Right lobe of liver (tissue), 6 donors: ENCODE data around the gene DSCAML1. TPM values are rescaled to one million over a fixed set of nuclear protein-coding genes. Genes with fewer than 3 reads are reported as not detected.

Experiments
- ATAC-seq, 4 donors: fragments of 200-7000 bp; cut with Tn5 transposase; one replicate each; pipeline ENCODE4 v1.9.1; 2020; ENCODE audit warnings: mild to moderate bottlenecking in 4 of 4, moderate library complexity in 4 of 4
- DNase-seq, 3 donors: peaks; one replicate each; pipeline ENCODE4 v3.0.0-alpha.2; 2020
- H3K27ac ChIP-seq, 3 donors: fragments of 200-600 bp; one replicate each; pipeline ENCODE4 v1.8.0; 2022
- H3K27me3 ChIP-seq, 2 donors: fragments of 200-600 bp; one replicate each; pipeline ENCODE4 v1.8.0; 2022
- H3K36me3 ChIP-seq, 4 donors: fragments of 200-600 bp; sonication (generic) in 1 of 4; one replicate each; pipeline versions ENCODE4 v1.5.1 to v1.8.0; 2017 to 2022; ENCODE audit warnings: control low read depth in 1 of 4
- H3K4me1 ChIP-seq, 4 donors: fragments of 200-600 bp; sonication (generic) in 1 of 4; one replicate each; pipeline versions ENCODE4 v1.5.1 to v1.8.0; 2017 to 2022; ENCODE audit warnings: control low read depth in 1 of 4
- H3K4me3 ChIP-seq, 3 donors: fragments of 200-600 bp; one replicate each; pipeline ENCODE4 v1.8.0; 2022
- H3K9me3 ChIP-seq, 4 donors: fragments of 200-600 bp; sonication (generic) in 1 of 4; one replicate each; pipeline versions ENCODE4 v1.5.1 to v1.8.0; 2017 to 2022; ENCODE audit warnings: control low read depth in 1 of 4
- CTCF ChIP-seq, 4 donors: fragments of 200-600 bp in 3 of 4; fragments of 450-650 bp in 1 of 4; IDR thresholded peaks; one replicate each; pipeline versions ENCODE4 v1.5.1 to v1.8.0; 2016 to 2022; ENCODE audit warnings: antibody characterized with exemption in 4 of 4, mild to moderate bottlenecking in 2 of 4
- POLR2A ChIP-seq: fragments of 450-650 bp; IDR thresholded peaks from one replicate; pipeline ENCODE4 v1.6.1; 2017; ENCODE audit warnings: antibody characterized with exemption, mild to moderate bottlenecking
- WGBS: methylation state at CpG from one replicate; pipeline ENCODE4 v1.1.6; 2018; ENCODE audit warnings: low coverage, low lambda C conversion rate; ENCODE audit not compliant: insufficient coverage; ENCODE audit errors: missing lambda C conversion rate; 5-methylcytosine and 5-hydroxymethylcytosine counted together
- intact Hi-C, 2 donors: fragments of 100-400 bp; cut with DNase I; formaldehyde crosslinking; loops; one replicate each; pipeline versions ENCODE4 v1.11.2 to v1.14.1; 2022
- total RNA-seq, 6 experiments: library from RNA; depleted of rRNA in 2 of 6; stranded (reverse); fragments of >200 nt in 2 of 6; fragmentation: NEBNext Ultra II Directional in 3 of 6; extraction: Animal tissue kit (Norgen Biotek cat#: 25700) in 3 of 6; gene quantifications; one replicate each; pipeline versions ENCODE4 v1.1.0 to v1.2.4, GENCODE V29; 2016 to 2023
- donor health status: DM: no; HTN: yes; CAD: no.
- donor health status: DM: no; HTN: no; CAD: no.
- donor health status: DM: no; HTN: no; CAD: no.
- donor health status: DM: no; HTN: yes; CAD: no.
- donor health status: DM: no; HTN: yes; CAD: no.

DSCAML1 gene
- total RNA-seq, 6 experiments from 2014 or later = 0.06 to 0.92 (median 0.22) TPM; not detected in 1

DNA sequence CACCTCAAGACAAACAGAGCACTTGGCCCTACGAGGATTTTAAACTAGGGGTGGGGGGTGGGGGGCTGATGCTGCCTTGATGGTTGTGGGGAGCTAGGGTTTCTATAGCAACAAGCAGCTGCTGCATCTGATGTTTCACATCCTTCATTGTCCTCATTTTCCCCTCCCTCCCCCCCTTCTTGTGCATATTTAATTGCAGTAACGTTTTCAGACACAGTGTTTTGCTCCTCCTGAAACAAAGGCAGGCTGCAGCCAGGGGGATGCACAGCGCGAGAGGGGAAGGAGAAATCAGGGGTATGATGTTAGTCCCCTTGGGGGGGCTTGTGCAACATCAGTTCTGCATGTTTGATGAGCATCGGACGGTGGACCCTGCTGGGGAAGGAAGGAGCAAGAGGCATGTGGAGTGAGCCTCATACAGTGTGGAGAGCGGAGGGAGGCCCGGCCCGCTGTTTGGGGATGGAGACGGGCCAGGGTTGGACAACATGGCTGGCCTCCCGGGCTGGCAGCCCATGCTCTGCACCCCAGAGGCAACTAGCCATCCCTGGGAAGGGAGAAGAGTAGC, 261.1 kb downstream of the DSCAML1 start:
- no peaks in the 10 kb centered on the region for H3K36me3 ChIP-seq
- ATAC-seq (no peak), DNase-seq (no peak)
- no peaks in the 10 kb centered on the region for H3K9me3 ChIP-seq
- 35% methylated on average over 4 of the region's 11 CpGs for WGBS
- intact Hi-C loops = no loop called here
- TF ChIP-seq CTCF (IDR thresholded peaks at IDR 0.05) (no peak), POLR2A (no peak)
- H3K4me3 ChIP-seq = no peak overlapping the region
- H3K27me3 ChIP-seq = no peaks in the 10 kb centered on the region
- H3K4me1 ChIP-seq = no peaks in the 10 kb centered on the region
- H3K27ac ChIP-seq = no peak overlapping the region

DNA sequence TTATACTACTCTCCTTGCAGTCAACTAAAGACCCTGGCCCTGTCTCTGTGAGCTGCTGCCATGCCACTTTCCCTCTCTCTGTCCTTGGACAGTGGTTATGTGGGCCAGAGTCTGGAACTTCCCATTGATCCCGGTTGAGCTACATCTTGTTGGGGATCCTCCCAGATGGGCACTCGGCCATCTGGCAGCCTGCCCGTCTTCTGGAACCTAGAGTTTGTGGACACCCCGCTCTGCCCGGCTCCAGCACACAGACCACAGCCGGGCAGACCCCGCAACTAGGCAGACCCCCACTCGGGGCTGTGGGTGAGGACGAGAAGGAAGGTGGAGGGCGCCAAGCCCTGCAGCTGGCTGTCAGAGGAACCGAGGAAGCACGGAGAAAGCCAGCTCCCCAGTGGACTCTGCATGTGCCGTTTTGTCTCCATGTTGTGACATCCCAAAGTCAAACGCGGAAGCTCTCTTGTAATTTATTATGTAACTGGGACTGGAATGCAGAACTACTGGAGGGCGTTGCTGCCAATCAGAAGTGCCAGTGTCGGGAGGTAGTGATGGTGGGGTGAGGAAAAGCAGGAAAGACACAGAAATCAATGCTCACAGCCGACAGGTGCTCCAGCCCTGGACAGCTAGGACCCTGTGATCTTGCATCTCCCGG, 261.7 kb downstream of the DSCAML1 start:
- H3K36me3 ChIP-seq = no peaks in the 10 kb centered on the region
- intact Hi-C loops = no loop called here
- no peaks in the 10 kb centered on the region for H3K9me3 ChIP-seq
- ATAC-seq (peak in 2 of 4 donors; percentile 13 to 44), DNase-seq (peak in 1 of 3 donors; percentile 59)
- no peaks in the 10 kb centered on the region for H3K4me1 ChIP-seq
- H3K27ac ChIP-seq = no peak overlapping the region
- WGBS = 23% methylated on average over 8 of the region's 19 CpGs
- H3K27me3 ChIP-seq = no peaks in the 10 kb centered on the region
- H3K4me3 ChIP-seq = no peak overlapping the region
- no peak for TF ChIP-seq POLR2A
- TF ChIP-seq CTCF (IDR thresholded peaks at IDR 0.05) = no peak

DNA sequence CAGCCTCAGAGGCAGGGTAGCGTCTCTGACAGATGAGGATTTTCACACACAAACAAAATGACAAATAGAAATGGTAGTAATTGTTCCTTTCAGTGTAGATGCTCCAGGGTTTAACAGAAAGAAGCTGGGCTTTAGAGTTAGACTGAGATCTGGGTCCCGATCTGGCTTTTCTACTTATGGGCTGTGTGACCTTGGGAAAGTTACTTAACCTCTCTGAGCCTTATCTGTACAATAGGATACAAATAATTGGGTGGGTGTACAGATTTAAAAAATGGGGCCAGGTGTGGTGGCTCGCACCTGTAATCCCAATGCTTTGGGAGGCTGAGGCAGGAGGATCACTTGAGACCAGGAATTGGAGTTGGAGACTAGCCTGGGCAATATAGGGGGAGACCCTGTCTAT, 264.4 kb downstream of the DSCAML1 start:
- Histone ChIP-seq H3K27ac (no peak overlapping the region), H3K4me1 (no peaks in the 10 kb centered on the region), H3K27me3 (no peaks in the 10 kb centered on the region), H3K9me3 (no peaks in the 10 kb centered on the region), H3K4me3 (no peak overlapping the region), H3K36me3 (no peaks in the 10 kb centered on the region)
- no peak for TF ChIP-seq POLR2A
- TF ChIP-seq CTCF (IDR thresholded peaks at IDR 0.05) = no peak
- intact Hi-C loops = no loop called here
- WGBS = 69% methylated on average over 3 of the region's 3 CpGs
- DNase-seq (no peak), ATAC-seq (no peak)

GRCh38 chr11:117529816-117530215, 267.2 kb downstream of the DSCAML1 start:
- no peak overlapping the region for H3K4me3 ChIP-seq
- H3K4me1 ChIP-seq = no peaks in the 10 kb centered on the region
- ATAC-seq (no peak), DNase-seq (no peak)
- TF ChIP-seq CTCF (IDR thresholded peaks at IDR 0.05) (no peak), POLR2A (no peak)
- no peaks in the 10 kb centered on the region for H3K27me3 ChIP-seq
- H3K36me3 ChIP-seq = no peaks in the 10 kb centered on the region
- 63% methylated on average over 12 of the region's 18 CpGs for WGBS
- intact Hi-C loops = no loop called here
- no peak overlapping the region for H3K27ac ChIP-seq
- no peaks in the 10 kb centered on the region for H3K9me3 ChIP-seq
